ENCODE results near the gene PRXL2C. TPM values are rescaled to one million over a fixed set of nuclear protein-coding genes. Genes with fewer than 3 reads are reported as not detected.

Gene PRXL2C
- total RNA-seq, 4 donors from 2014 or later, result 20.5 to 44.3 (median 28.7) TPM

DNA sequence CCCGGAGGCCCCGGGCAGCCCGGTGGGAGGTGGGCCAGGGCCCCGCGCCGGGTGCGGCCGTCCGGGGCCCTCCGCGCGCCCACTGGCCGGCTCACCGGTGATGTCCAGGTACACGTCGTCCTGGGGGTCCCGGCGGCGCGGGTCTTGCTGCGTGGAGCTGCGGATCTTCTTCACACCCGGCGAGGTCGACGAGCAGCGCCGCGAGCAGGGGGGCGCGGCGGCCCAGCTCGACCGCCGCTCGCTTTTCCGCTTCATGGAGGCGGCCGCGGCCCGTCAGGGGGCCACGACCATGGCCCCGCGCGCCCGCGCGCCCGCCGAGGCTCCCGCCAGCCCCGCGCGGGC lies 36.0 kb downstream of the PRXL2C start:
- TF ChIP-seq, protein P1, sequence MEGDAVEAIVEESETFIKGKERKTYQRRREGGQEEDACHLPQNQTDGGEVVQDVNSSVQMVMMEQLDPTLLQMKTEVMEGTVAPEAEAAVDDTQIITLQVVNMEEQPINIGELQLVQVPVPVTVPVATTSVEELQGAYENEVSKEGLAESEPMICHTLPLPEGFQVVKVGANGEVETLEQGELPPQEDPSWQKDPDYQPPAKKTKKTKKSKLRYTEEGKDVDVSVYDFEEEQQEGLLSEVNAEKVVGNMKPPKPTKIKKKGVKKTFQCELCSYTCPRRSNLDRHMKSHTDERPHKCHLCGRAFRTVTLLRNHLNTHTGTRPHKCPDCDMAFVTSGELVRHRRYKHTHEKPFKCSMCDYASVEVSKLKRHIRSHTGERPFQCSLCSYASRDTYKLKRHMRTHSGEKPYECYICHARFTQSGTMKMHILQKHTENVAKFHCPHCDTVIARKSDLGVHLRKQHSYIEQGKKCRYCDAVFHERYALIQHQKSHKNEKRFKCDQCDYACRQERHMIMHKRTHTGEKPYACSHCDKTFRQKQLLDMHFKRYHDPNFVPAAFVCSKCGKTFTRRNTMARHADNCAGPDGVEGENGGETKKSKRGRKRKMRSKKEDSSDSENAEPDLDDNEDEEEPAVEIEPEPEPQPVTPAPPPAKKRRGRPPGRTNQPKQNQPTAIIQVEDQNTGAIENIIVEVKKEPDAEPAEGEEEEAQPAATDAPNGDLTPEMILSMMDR (IDR thresholded peaks at IDR 0.05; ENCODE audit: low read depth), result no peak

DNA sequence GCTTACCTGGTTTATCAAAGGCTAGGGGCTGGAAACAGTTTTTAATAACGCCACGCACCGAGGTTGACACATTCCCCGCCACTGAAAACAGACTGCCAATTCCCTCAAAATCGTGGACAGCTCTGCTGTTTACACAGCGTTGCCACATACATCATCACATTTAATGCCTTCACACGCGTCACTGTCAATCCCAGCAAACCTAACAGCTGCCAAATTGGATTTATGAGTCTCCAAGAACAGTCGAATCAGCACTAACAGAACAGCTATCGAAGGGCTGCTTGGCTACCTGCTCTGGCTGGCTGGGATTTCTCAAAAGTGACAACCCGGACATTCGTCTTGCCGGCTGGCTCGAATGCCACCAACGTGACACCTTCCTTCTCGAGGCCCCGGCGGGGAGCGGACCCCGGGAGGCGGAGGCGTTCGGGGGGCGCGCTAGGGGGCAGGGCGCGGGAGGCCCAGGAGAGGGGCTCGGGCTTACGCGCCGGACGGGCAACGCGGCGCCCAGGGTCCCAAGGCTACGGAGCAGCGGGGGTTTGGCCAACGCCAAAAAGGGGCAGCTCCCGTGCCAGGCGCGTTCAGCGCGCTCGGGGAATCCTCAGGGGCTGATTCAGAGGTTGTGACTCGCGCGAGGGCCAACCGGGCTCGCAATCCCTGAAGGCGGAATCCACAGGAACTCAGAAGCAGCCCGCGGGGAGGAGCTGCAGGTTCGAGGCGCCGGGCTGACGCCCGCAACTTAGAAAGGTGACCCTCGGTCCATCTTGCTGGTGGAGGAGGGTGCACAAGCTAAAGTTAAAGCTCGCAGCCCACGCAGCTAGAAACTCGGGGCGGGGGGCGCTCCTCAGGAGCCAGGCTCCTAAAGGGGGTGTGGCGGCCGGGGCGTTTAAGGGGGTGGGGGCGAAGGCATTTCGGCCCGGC lies 36.7 kb downstream of the PRXL2C start:
- TF ChIP-seq, protein P1 (IDR thresholded peaks at IDR 0.05; ENCODE audit: low read depth), result no peak

DNA sequence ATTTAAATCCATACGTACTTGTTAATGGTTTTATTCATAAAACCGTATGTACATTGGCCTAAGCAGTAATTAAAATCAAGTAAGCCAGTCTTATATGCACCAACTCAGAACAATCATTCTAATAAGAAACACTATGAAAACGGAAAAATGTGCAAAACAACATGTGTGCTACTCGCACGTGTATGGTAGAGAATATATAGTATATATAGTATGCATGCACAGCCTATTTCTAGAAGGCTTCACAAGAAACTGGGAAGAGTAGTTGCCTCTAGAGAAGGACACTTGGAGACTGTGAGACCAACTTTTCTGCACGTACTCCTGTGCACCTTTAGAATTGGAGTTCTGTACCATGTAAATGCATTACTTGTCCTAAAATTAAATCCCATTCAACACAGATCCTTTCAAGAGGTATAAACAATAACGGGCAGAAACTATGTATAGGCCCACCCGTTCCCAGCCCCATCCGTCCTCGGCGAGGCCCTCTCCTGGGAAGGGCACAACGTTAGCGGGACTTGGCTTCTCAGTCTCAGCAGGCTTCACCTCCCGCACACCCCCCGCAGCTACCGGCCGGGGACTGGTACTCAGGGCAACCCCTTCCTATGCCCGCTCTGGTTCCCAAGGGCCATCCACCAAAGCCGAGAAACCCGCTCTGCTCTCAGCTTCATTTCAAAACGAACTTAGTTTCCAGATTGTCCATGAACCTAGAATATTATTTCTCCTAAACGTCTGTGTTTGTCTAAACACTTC lies 37.5 kb downstream of the PRXL2C start:
- TF ChIP-seq, protein P1 (IDR thresholded peaks at IDR 0.05; ENCODE audit: low read depth), result no peak

DNA sequence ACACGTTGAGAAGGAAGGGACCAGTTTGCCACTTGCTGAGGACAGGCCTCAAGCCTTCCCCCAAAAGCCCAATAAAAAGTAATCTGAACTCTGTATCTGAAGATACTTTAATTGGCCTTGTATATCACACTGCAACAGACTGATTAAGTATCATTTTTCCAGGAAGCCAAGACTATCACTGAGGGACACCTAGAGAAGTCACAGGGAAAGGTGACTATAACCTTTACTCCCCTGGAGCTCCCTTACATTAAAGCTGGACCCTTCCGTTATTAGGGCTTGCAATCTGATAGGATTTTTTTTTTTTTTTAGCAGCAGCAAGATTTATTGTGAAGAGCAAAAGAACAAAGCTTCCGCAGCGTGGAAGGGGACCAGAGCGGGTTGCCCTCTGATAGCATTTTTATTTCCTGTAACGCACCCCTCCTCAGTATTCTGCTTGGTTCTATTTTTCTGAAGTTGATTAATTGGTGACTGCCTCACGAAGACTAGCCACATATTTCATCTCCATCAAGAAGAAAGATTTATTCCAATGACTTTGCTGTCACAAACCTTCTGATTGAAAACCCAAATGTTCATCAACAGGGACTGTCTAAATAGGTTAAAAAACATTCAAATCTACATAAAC lies 38.2 kb downstream of the PRXL2C start:
- TF ChIP-seq, protein P1 (IDR thresholded peaks at IDR 0.05; ENCODE audit: low read depth), result no peak

DNA sequence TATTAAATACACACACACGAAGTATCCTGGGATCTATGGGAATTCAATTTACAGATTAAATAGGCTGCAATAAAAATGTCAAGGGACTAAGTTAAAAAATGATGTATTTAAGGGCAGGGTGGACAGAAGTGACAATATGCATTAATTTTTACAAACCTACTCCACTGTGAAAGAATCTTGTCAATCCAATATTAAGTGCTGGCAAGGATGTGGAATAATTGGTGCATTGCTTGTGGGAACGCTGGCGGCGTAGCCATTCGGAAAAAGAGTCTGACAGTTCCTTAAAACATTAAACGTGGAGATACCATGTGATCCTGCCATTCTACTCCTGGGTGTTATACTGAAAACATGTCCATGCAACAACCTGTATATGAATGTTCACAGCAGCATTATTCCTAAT lies 39.7 kb downstream of the PRXL2C start:
- TF ChIP-seq, protein P1 (IDR thresholded peaks at IDR 0.05; ENCODE audit: low read depth), result no peak

DNA sequence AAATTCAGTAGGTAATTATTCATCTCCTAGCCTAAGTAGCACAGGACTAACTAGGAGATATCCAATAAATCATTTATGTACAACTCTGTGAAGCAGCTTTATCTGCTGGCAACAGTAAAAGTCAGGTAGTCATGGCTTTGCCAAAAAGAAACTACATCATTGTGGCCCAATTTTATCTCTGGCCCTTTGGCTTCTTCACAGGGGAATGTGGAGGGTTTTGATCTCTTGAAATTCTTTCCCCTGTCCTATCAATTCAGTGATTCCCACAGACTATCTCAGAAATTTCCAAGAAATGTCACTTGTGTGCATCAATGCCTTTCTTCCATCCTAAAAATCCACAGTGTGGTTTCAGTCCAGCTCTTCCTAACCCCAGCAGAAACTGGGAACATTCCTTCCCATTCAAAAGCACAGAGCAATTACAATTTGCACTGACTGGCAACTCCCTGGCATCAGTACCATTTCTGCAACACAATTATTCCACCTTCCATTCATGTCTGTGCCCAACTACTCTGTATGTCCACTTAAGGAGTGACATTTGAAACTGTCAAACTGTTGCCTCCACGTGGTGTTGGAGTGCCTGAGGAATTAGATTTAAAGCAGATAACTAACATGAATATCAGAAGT lies 42.0 kb downstream of the PRXL2C start:
- TF ChIP-seq, protein P1 (IDR thresholded peaks at IDR 0.05; ENCODE audit: low read depth), result no peak
